Stimulated activated CD8-positive, alpha-beta memory T cell treated with anti-CD3 and anti-CD28 coated beads, Interleukin-15, amount 100 ng/mL, for 24 hours (primary cell): ENCODE results near the gene DLG4.

ENCODE experiments used
- DNase-seq: peaks from one replicate; pipeline ENCODE4 v3.0.0-alpha.2; 2020; ENCODE audit warnings: low read depth

The DLG4 gene

GRCh38 chr17:7219812-7220592, at the start of gene DLG4, which contains the start of gene ACADVL:
Gene DLG4, minus strand, starts transcription at chr17:7219836.
Gene ACADVL, plus strand, starts transcription at chr17:7219938. Its CDS starts 47 bp downstream, at chr17:7219985.
- DNase-seq, result peak; percentile 60

DNA sequence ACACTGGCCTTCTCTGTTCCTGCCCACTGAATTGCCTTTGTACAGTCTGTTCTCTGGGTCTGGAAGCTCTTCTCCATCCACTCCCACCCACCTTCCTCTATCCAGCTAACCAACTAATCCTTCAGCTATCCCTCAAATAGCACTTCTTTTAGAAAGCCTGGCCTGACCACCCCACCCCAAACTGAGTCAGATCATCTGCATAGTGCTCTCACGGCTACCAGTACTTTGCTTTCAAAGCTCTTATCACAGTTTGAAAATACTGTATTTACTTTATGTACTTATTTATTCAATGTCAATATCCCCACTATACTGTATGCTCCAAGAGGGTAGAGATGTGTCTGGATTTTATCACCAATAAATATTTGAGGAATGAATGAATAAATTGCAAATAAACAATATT, 47.1 kb upstream of the DLG4 start:
- no peak for DNase-seq

- no peak for DNase-seq
Measured at GRCh38 chr17:7263801-7264078, 44.1 kb upstream of the DLG4 start.

DNA sequence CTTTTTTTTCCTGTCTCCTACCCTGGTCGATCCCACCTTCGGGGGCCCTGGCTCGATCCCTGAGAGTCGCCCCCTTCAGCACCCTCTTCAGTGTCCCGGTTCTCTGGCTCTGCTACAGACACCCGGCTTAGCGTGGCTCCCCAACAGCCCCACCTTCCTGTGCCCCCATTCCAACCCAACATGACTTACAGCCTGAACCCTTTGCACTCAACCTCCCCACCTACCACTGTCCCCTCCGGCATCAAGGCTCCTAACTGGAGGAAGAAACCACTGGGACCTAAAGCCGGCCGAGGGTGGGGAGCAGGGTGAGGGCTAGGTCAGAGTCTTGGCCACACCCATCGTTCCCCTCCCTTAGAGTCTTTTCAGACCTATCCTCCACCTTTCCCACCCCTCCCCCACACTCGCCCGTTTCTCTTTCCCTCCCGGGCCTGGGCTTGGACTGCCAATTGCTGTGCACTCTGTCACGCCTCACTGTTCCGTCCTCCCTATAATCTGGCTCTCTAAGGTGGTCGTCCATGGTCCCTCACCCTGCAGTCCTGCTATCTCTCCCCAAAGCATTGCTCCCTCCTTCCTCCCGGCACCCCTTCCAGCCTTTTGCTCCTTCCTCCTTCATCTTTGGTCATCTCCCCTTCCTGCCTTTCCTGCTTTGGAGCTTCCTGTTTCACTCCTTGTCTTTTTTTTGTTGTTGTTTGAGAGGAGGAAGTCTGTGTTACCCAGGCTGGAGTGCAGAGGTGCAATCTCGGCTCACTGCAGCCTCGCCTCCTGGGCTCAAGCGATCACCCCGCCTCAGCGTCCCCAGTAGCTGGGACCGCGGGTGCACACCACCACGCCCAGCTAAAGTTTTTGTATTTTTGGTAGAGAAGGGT, 43.5 kb upstream of the DLG4 start:
- DNase-seq, result no peak

- DNase-seq, result no peak
Measured at GRCh38 chr17:7262192-7262934, 42.7 kb upstream of the DLG4 start, which contains the start of gene CLDN7. Gene CLDN7, minus strand, starts transcription at chr17:7262478. Its CDS starts 435 bp downstream, at chr17:7262043.

DNA sequence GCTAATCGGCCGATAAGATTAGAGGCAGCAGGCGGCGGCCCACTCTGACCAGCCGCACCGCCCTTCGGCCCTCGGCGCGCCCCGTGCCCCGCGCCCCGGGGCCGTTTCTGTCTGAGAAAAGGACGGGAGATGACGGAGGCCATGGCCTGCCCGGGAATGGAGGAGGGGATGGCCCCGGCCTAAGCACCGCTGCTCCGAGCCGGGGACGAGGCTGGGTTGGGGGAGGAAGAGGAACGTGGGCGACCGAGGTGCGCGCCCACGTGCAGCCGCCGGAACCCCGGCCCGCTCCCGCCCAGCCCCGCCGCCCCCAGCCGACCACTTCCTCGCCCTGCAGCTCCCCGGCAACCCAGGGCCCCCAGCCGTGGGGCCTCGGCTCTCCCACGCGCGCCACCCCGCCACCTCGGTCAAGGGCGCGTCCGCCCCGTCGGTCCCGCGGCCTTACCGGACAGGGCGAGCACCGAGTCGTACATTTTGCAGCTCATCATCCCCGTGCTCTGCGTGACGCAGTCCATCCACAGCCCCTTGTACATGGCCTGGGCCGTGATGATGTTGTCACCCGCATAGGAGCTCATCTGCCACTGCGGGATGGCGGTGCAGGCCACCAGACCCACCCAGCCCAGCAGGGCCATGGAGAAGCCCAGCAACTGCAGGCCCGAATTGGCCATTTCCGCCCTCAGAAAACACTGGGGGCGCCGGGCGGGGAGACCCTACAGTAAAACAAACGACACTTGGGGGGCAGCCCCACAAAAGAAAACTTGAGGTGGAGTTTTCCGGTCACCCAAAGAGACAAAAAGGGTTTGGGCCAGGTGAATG, 41.9 kb upstream of the DLG4 start:
- DNase-seq, result no peak

- DNase-seq, result no peak
Measured at GRCh38 chr17:7260651-7261378, 41.2 kb upstream of the DLG4 start.

GRCh38 chr17:7260151-7260550, 40.5 kb upstream of the DLG4 start:
- DNase-seq, result no peak

DNA sequence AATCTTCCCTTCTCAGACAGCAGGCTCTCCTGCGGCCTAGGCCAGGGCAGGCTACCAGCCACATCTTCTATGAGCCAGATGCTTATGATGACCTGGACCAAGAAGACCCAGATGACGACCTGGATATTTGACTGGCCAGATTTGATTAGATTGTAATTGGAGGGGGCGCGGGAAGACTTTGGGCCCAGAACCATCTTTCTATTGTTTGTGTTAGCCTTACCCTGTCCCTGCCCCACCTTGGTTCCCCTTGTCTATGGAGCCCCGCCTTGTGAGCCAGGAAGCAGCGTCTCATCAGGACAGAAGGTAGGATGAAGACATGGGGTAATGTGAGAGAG, 39.9 kb upstream of the DLG4 start:
- DNase-seq, result no peak

DNA sequence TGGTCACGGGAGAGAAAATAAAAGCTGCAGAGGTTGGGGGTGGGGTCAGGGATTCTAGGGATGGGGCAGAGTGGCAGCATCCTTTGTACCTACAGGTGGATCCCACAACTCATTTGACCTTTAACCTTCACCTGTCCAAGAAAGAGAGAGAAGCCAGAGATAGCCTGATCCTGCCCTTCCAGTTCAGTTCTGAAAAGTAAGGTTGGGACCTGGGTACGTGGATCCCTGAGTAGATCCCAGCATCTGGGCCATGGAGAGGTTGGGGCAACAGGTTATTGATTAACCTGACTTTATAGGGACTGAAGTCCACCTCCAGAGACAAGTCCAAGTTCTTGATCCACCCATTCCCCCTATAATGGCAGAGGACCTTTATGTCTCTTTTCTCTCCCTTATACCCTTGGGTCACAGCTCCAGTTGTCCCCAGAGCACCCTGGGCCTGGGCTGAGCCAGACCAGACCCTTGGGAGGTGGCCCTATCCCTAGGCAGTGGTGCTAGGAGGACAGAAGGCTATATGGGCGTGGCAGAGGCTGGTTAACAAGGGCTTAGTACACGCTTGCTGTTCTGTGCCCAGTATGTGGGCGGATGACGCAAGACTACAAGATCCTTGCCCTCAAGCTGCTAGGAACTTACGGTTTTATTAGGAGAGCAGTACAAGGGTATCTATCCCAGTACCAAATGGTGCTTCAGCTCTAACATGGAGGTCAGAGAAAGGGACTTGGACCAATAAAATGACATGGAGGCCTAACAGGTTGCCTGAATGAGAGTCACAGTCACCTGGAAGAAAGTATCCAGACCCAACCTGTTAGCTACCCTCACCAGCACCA, 39.3 kb upstream of the DLG4 start:
- DNase-seq, result no peak

DNA sequence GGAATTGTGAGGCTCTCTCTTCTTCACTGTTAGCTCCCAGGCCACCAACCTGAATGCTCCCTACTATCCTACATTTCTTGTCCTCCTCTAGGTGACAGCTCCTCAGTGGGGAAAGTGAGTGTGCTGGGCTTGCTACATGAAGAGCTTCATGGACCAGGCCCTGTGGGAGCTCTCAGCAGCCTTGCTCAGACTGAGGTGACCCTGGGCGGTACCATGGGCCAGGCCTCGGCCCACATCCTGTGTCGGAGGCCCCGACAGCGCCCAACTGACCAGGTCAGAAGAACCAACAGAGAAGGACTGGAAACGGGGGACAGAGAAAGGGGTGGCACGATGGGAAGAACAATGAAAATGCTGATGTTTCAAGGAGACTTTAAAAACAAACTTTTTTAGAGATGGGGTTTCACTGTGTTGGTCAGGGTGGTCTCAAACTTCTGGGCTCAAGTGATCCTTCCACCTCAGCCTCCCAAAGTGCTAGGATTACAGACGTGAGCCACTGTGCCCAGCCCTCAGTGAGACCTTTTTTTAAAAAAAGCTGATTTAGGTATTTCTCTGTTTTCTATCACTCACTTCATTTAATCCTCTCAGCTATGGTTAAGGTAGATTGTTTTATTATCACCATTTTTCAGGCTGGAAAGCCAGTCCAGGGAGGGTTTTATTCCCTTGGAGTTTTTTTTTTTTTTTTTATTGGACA, 37.3 kb upstream of the DLG4 start:
- no peak for DNase-seq

- no peak for DNase-seq
Measured at GRCh38 chr17:7254511-7254910, 34.9 kb upstream of the DLG4 start.

DNA sequence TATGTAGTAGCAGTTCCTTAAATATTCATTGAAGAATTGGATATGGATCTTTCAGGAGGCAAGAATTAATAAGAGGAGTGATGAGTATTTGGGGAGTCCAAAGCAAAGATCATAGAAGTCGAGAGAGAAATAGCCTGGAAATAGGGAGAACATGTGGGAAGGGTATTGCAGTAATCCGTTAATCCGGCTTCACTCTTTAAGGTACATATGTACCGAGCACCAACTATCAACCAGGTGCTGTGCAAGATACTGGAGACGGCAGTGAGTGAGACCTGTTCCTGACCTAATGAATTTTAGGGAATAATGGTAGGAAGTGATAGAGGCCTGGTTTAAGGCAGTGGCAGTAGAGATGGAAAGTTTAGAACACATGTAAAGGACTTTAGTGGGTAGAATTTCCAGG, 33.4 kb upstream of the DLG4 start:
- no peak for DNase-seq

DNA sequence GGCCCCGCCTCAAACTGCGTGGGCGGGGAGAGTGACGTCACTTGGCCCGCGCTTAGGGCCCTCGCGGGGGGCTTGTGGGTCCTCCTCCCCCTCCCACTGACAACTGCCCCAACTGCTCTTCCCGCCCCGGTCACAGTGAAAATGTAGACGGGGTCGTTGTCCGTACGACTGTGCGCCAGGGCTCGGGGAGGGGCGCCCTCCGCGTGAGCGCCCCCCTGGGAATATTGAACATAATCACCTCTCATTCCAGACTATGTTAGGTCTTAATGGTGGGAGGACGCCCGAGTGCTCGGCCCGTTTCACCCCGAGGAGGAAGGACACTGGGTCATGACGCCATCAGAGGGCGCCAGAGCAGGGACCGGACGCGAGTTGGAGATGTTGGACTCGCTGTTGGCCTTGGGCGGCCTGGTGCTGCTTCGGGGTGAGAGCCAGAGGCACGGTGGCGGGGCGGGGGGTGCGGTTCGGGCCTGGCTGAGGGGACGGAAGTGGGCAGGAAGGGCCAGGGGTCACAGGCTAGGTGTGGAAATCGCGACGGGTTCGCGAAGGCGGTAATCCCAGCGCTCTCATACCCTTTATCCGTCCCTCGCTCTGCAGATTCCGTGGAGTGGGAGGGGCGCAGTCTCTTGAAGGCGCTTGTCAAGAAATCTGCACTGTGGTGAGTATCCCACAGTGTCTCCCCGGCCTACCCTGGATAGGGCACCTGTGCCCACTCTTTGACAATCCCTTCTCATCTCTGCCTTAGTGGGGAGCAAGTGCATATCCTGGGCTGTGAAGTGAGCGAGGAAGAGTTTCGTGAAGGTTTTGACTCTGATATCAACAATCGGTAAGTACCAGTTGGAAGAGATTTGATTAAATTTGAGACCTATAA, 32.8 kb upstream of the DLG4 start, which contains the start of gene ELP5:
Gene ELP5 (plus strand): TSS at position 40 of the 868 bp plus-strand sequence. CDS start 336 bp downstream, at position 376.
- DNase-seq, result peak; percentile 72

DNA sequence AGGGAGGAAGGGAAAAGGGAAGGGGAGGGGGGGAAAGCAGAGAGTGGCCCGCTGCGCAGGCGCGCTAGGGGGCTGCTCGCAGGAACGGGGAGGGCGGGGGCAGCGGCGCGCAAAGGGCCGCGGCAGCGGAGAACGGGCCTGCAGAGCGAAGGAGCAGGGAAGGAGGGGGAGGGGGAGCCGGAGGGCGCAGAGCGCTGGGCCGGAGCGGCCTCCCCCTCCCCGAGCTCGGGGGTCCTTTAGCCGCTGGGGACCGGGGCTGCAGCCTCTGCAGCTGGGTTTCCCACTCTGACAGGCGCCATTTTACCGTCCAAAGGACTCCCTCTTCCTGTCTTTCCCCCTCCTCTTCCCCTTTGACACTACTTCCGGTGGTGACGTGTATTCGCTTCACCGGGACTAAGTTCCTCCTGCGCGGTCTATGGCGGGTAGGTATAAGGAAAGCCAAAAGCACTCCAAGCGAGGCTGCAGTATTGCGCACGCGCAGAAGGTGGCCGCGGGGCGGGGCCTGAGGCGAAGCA, 32.1 kb upstream of the DLG4 start, which contains the start of gene CTDNEP1:
Gene CTDNEP1 (minus strand): TSS at position 74 of the 515 bp plus-strand sequence. CDS start 438 bp downstream, outside the sequence.
- DNase-seq, result peak; percentile 100

GRCh38 chr17:7250695-7251627, 31.3 kb upstream of the DLG4 start:
- DNase-seq, result no peak

- DNase-seq, result no peak
Measured at GRCh38 chr17:7249830-7250229, 30.2 kb upstream of the DLG4 start.
